Kidney epithelial cell (primary cell): Measurements from ENCODE around the gene SENP6. TPM values are rescaled to one million over a fixed set of nuclear protein-coding genes. Genes with fewer than 3 reads are reported as not detected.
"Not testable (repeated sequence)": the region's sequence is repeated elsewhere in the genome, so short reads cannot be mapped to it uniquely, and the experiment has no call there.

Source experiments
- DNase-seq: peaks from one replicate; pipeline ENCODE4 v3.0.0-alpha.2; 2010; ENCODE audit warnings: low read depth
- H3K27me3 ChIP-seq: 2 replicates; pipeline ENCODE4 v1.6.0; 2011; ENCODE audit warnings: low read length; ENCODE audit not compliant: control insufficient read depth, insufficient read depth
- H3K36me3 ChIP-seq: 2 replicates; pipeline ENCODE4 v1.5.1; 2011; ENCODE audit warnings: low read length; ENCODE audit not compliant: control insufficient read depth, insufficient read depth
- H3K4me3 ChIP-seq: 2 replicates; pipeline ENCODE4 v1.5.1; 2011; ENCODE audit warnings: low read depth, mild to moderate bottlenecking, control low read depth, low read length
- total RNA-seq: library from RNA; depleted of rRNA; stranded (reverse); fragments of >200 nt; gene quantifications from 2 replicates; pipeline ENCODE4 v1.2.3, GENCODE V29; 2015
- TF ChIP-seq, protein P1 (sequence below): IDR thresholded peaks from 2 replicates; pipeline ENCODE4 v1.5.1; 2011; ENCODE audit warnings: mild to moderate bottlenecking, moderate library complexity, low read length, control low read depth, inconsistent platforms; ENCODE audit not compliant: insufficient read depth, poor library complexity, severe bottlenecking

The SENP6 gene
- total RNA-seq, 1 donor from 2014 or later = 68.5 TPM

DNA sequence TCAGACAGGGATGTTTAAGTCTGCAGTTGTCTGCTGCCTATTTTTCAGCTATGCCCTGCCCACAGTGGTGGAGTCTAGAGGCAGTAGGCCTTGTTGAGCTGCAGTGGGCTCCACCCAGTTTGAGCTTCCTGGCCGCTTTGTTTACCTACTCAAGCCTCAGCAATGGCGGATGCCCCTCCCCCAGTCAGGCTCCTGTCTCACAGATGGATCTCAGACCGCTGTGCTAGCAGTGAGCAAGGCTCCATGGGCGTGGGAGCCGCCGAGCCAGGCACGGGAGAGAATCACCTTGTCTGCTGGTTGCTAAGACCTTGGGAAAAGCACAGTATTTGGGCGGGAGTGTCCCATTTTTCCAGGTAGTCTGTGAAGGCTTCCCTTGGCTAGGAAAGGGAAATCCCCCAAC lies 86.3 kb downstream of the SENP6 start:
- not testable (repeated sequence) for DNase-seq, H3K36me3 ChIP-seq, H3K4me3 ChIP-seq, H3K27me3 ChIP-seq

DNA sequence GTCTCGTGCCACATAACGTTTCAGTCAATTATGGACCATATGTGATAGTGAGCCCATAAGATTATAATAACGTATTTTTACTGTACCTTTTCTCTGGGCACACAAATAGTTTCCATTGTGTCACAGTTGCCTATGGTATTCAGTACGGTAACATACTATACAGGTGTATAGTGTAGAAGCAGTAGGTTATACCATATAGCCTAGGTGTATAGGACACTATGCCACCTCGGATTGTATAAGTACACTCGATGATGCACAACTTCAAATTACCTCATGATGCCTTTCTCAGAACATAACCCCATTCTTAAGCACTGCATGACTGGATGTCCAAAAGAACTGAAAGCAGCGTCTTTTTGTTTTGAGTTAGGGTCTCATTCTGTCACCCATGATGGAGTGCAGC lies 87.9 kb downstream of the SENP6 start:
- H3K27me3 ChIP-seq = no peaks in the 10 kb centered on the region
- DNase-seq = no peak
- no peaks in the 10 kb centered on the region for H3K36me3 ChIP-seq
- H3K4me3 ChIP-seq = no peak overlapping the region
- TF ChIP-seq, protein P1, sequence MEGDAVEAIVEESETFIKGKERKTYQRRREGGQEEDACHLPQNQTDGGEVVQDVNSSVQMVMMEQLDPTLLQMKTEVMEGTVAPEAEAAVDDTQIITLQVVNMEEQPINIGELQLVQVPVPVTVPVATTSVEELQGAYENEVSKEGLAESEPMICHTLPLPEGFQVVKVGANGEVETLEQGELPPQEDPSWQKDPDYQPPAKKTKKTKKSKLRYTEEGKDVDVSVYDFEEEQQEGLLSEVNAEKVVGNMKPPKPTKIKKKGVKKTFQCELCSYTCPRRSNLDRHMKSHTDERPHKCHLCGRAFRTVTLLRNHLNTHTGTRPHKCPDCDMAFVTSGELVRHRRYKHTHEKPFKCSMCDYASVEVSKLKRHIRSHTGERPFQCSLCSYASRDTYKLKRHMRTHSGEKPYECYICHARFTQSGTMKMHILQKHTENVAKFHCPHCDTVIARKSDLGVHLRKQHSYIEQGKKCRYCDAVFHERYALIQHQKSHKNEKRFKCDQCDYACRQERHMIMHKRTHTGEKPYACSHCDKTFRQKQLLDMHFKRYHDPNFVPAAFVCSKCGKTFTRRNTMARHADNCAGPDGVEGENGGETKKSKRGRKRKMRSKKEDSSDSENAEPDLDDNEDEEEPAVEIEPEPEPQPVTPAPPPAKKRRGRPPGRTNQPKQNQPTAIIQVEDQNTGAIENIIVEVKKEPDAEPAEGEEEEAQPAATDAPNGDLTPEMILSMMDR = no peak

DNA sequence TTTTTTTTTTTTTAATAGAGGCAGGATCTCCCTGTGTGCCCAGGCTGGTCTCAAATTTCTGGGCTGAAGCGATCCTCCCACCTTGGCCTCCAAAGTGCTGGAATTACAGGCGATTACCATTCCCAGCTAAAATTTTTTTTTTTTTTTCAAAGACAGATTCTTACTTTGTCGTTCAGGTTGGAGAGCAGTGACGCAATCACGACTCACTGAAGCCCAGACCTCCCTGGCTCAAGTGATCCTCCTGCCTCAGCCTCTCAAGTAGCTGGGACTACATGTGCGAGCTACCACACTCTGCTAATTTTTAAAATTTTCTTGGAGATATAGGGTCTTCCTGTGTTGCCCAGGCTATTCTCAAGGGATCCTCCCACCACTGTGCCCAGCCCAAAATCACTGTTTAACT lies 89.3 kb downstream of the SENP6 start:
- DNase-seq = no peak
- TF ChIP-seq, protein P1 = no peak
- Histone ChIP-seq H3K27me3 (no peaks in the 10 kb centered on the region), H3K36me3 (no peaks in the 10 kb centered on the region), H3K4me3 (no peak overlapping the region)

DNA sequence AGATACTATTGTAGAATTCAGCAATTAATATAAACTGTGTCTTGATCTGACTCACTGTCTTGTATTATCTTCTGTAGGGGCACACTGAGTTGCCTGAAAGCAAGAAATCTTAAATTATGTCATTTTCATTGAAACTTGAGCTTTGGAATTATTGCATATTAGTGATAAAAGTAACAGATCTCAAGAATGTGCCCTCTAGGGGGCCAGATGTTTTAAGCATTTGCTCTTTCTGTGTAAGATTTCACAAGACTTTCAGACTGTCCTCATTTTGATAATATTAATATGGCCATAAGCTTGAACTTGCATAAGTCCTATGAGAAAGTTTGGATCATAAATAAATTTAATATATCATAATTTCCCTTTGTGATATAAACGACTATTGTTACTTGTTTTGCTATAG lies 91.9 kb downstream of the SENP6 start:
- DNase-seq = no peak
- no peak overlapping the region for H3K4me3 ChIP-seq
- no peaks in the 10 kb centered on the region for H3K36me3 ChIP-seq
- H3K27me3 ChIP-seq = no peaks in the 10 kb centered on the region
- TF ChIP-seq, protein P1 = no peak

DNA sequence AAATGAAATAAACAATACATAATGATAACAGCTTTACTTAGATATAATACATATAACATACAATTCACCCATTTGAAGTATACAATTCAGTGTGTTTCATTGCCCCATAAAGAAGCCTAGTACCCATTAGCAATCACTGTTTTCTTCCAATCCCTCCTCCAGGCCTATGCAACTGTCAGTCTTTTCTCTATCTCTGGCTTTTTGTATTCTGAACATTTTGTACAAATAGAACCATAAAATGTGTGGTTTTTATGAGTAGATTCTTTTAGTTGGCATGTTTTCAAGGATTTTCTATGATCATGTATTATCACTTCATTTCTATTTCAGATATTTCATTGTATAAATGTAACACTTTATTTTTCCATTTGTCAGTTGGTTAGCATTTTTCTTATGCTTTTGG lies 92.7 kb downstream of the SENP6 start:
- no peaks in the 10 kb centered on the region for H3K36me3 ChIP-seq
- TF ChIP-seq, protein P1 = no peak
- no peaks in the 10 kb centered on the region for H3K27me3 ChIP-seq
- no peak overlapping the region for H3K4me3 ChIP-seq
- no peak for DNase-seq

DNA sequence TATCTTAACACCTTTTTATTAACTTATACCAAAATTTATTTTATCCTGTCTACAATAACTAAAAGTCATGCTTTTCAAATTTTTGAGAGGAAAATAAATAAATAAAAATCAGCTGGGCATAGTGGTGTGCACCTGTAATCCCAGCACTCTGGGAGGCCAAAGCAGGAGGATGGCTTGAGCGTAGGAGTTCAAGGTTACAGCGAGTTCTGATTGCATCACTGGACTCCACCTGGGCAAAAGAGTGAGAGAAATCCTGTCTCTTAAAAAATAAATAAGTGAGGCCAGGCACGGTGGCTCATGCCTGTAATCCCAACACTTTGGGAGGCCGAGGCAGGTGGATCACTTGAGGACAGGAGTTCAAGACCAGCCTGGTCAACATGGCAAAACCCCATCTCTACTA lies 106.7 kb downstream of the SENP6 start:
- not testable (repeated sequence) for H3K36me3 ChIP-seq, H3K4me3 ChIP-seq, H3K27me3 ChIP-seq, DNase-seq

DNA sequence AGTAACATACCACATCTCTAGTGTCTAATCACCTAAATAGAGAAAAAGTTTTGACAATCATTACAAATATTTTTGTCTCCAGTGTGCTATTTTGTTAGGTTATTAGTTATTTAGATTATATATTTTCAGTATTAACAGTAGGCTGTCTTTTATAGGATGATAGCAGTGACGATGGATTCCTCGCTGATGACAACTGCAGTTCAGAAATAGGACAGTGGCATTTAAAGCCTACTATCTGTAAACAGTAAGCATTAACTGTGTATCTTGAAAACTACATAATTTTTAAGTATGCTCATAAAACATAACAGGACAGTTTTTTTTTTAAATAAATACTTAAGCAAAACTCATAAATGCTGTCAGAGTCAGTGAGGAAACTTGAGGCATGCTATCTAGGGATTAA lies 109.5 kb downstream of the SENP6 start:
- Histone ChIP-seq H3K4me3 (no peak overlapping the region), H3K36me3 (peaks cover 1% of the 10 kb centered on the region)

More for the DNA sequence above, 109.5 kb downstream of the SENP6 start:
- no peak for DNase-seq
- H3K27me3 ChIP-seq = no peaks in the 10 kb centered on the region
- TF ChIP-seq, protein P1 = no peak
